ENCODE results near the gene FBXO10.

FBXO10 gene

GRCh38 chr9:37592108-37592951 lies 16.1 kb upstream of the FBXO10 start, which contains the start of gene TOMM5:
Gene TOMM5, minus strand, starts transcription at chr9:37592597. Its CDS starts 65 bp downstream, at chr9:37592532.
- peak; percentile 8 to 76 for DNase-seq

GRCh38 chr9:37587521-37587920 lies 11.3 kb upstream of the FBXO10 start:
- DNase-seq = no peak

GRCh38 chr9:37583522-37584121 lies 7.4 kb upstream of the FBXO10 start:
- no peak for DNase-seq

GRCh38 chr9:37582548-37583157 lies 6.5 kb upstream of the FBXO10 start:
- DNase-seq = no peak

- DNase-seq = no peak
Observed at GRCh38 chr9:37575511-37575914, 667 bp downstream of the FBXO10 start.

GRCh38 chr9:37575001-37575400 lies 1.2 kb downstream of the FBXO10 start:
- no peak for DNase-seq

GRCh38 chr9:37574241-37574721 lies 1.9 kb downstream of the FBXO10 start:
- DNase-seq = no peak

GRCh38 chr9:37571282-37571681 lies 4.9 kb downstream of the FBXO10 start:
- no peak for DNase-seq

GRCh38 chr9:37566716-37567115 lies 9.5 kb downstream of the FBXO10 start:
- DNase-seq = no peak

- DNase-seq = no peak
Observed at GRCh38 chr9:37565661-37566618, 10.2 kb downstream of the FBXO10 start.

- DNase-seq = no peak
Observed at GRCh38 chr9:37564916-37565315, 11.3 kb downstream of the FBXO10 start.

GRCh38 chr9:37563806-37564513 lies 12.2 kb downstream of the FBXO10 start:
- DNase-seq = no peak

GRCh38 chr9:37562826-37563225 lies 13.4 kb downstream of the FBXO10 start:
- no peak for DNase-seq

- DNase-seq = no peak
Observed at GRCh38 chr9:37561682-37562081, 14.5 kb downstream of the FBXO10 start.

- DNase-seq = no peak
Observed at GRCh38 chr9:37559855-37560592, 16.2 kb downstream of the FBXO10 start.

GRCh38 chr9:37559125-37559524 lies 17.1 kb downstream of the FBXO10 start:
- DNase-seq = no peak

- no peak for DNase-seq
Observed at GRCh38 chr9:37555786-37556185, 20.4 kb downstream of the FBXO10 start.

GRCh38 chr9:37554318-37554717 lies 21.9 kb downstream of the FBXO10 start:
- no peak for DNase-seq

- no peak for DNase-seq
Observed at GRCh38 chr9:37551888-37552287, 24.3 kb downstream of the FBXO10 start.

GRCh38 chr9:37551468-37551867 lies 24.7 kb downstream of the FBXO10 start:
- no peak for DNase-seq

GRCh38 chr9:37550781-37551180 lies 25.4 kb downstream of the FBXO10 start:
- DNase-seq = no peak

Data from NCI-H187 (cell line).